Measurements from ENCODE around the gene MRPL38. TPM values are rescaled to one million over a fixed set of nuclear protein-coding genes. Genes with fewer than 3 reads are reported as not detected.

MRPL38 gene
- total RNA-seq, 1 donor from 2014 or later, result 113 TPM

DNA sequence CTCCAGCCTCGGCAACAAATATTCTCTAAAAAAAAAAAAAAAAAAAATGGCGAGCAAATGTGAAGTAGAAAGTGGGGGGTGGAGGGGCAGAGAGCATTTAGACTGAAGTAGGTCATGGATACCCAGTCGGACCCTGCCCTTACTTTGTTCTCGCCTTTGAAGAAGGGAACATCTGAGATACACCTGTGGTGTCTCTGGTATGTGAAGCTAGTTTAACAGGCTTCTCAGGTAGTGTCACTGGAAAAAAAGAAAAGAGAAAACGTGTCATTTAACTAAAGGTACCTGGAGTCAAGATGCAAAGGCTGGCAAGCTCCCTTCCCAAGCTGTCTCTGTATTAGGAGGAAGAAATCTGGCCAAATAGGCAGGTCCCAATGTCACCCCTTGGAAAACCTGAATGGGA is 28.2 kb upstream of the MRPL38 start:
- Mint-ChIP-seq H3K9me3 (no peaks in the 10 kb centered on the region), H3K27me3 (no peaks in the 10 kb centered on the region), H3K4me1 (ENCODE audit: unreplicated experiment) (no peaks in the 10 kb centered on the region), H3K4me3 (peak overlapping the region; percentile 74), H3K36me3 (no peaks in the 10 kb centered on the region), H3K27ac (peak overlapping the region; percentile 89)
- TF ChIP-seq, protein P1, sequence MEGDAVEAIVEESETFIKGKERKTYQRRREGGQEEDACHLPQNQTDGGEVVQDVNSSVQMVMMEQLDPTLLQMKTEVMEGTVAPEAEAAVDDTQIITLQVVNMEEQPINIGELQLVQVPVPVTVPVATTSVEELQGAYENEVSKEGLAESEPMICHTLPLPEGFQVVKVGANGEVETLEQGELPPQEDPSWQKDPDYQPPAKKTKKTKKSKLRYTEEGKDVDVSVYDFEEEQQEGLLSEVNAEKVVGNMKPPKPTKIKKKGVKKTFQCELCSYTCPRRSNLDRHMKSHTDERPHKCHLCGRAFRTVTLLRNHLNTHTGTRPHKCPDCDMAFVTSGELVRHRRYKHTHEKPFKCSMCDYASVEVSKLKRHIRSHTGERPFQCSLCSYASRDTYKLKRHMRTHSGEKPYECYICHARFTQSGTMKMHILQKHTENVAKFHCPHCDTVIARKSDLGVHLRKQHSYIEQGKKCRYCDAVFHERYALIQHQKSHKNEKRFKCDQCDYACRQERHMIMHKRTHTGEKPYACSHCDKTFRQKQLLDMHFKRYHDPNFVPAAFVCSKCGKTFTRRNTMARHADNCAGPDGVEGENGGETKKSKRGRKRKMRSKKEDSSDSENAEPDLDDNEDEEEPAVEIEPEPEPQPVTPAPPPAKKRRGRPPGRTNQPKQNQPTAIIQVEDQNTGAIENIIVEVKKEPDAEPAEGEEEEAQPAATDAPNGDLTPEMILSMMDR (conservative IDR thresholded peaks at IDR 0.05), result no peak
- no peak for DNase-seq (ENCODE audit: extremely low spot score, unreplicated experiment)

DNA sequence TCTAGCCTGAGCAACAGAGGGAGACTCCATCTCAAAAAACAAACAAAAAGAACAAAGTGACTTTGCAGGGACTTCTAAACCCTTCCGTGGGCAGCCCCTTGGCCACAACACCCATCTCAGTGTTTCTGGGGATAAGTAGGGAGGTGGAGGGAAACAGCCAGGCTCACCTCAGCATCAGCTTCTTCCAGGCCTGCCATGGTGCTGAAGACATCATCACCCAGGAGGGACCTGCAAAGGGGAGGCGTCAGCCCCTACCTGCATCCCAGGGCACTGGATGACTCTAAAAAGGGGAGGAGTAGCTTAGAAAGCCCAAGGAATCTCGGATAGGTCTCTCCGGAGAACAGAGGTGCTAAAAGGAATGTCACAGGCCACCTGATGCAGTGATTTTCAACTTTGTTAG is 26.4 kb upstream of the MRPL38 start:
- H3K4me3 Mint-ChIP-seq, result no peak overlapping the region
- no peak overlapping the region for H3K27ac Mint-ChIP-seq
- no peak for DNase-seq (ENCODE audit: extremely low spot score, unreplicated experiment)
- TF ChIP-seq, protein P1 (conservative IDR thresholded peaks at IDR 0.05), result no peak
- no peaks in the 10 kb centered on the region for H3K36me3 Mint-ChIP-seq
- no peaks in the 10 kb centered on the region for H3K9me3 Mint-ChIP-seq
- no peaks in the 10 kb centered on the region for H3K27me3 Mint-ChIP-seq
- H3K4me1 Mint-ChIP-seq (ENCODE audit: unreplicated experiment), result no peaks in the 10 kb centered on the region

DNA sequence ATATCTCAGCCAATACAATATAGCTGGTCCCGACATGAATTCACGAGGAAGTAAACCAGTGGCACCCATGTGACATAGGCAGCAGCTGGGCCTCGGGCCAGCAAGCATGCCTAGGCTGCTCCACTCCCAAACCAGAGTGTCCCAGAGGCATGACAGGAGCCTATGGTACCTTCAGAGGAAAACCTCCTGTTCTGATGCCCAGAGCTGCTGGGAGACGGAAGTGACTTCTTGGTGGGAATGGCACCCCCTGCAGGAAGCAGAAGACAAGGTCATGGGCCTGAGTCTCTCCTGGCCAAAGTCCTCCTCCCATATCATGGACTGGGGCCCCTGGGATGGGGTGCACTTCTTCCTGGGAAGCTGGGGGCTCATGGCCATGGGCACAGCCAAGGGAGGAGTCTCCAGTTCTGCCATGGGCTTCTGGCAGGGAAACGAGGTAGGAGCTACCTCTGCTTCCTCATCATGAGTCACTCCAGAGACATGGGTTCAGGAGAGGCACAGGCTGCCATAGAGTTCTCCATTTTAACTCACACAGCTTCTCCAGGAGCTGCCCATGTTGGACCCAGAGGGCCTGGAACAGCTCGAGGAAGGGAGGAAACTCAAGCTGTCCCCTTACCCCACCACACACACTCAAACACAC is 22.7 kb upstream of the MRPL38 start:
- H3K27ac Mint-ChIP-seq, result no peak overlapping the region
- H3K4me1 Mint-ChIP-seq (ENCODE audit: unreplicated experiment), result no peaks in the 10 kb centered on the region
- TF ChIP-seq, protein P1 (conservative IDR thresholded peaks at IDR 0.05), result peak; percentile 61
- H3K36me3 Mint-ChIP-seq, result no peaks in the 10 kb centered on the region
- no peaks in the 10 kb centered on the region for H3K9me3 Mint-ChIP-seq
- no peaks in the 10 kb centered on the region for H3K27me3 Mint-ChIP-seq
- no peak for DNase-seq (ENCODE audit: extremely low spot score, unreplicated experiment)
- H3K4me3 Mint-ChIP-seq, result no peak overlapping the region

DNA sequence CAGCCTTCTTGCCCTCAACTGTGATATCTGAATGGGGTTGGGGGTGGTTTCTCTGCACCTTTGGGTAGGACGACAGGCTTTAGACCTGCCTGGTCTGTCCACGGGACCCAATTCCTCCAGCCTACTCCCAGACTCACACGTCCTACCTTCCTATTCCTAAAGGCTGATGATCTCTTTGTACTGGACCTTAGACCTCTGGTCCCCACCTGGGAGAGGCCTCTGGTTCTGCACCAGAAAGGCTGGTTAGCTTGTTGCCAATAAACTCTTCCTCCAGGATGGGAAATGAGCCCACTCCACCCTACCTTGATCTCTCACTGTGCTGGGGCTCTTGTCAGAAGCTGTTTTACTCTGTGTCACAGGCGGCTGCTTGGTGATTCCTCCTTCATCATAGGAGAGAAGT is 21.8 kb upstream of the MRPL38 start:
- no peaks in the 10 kb centered on the region for H3K9me3 Mint-ChIP-seq
- H3K4me1 Mint-ChIP-seq (ENCODE audit: unreplicated experiment), result no peaks in the 10 kb centered on the region
- TF ChIP-seq, protein P1 (conservative IDR thresholded peaks at IDR 0.05), result no peak
- no peaks in the 10 kb centered on the region for H3K27me3 Mint-ChIP-seq
- no peak for DNase-seq (ENCODE audit: extremely low spot score, unreplicated experiment)
- H3K27ac Mint-ChIP-seq, result no peak overlapping the region
- H3K36me3 Mint-ChIP-seq, result no peaks in the 10 kb centered on the region
- no peak overlapping the region for H3K4me3 Mint-ChIP-seq

DNA sequence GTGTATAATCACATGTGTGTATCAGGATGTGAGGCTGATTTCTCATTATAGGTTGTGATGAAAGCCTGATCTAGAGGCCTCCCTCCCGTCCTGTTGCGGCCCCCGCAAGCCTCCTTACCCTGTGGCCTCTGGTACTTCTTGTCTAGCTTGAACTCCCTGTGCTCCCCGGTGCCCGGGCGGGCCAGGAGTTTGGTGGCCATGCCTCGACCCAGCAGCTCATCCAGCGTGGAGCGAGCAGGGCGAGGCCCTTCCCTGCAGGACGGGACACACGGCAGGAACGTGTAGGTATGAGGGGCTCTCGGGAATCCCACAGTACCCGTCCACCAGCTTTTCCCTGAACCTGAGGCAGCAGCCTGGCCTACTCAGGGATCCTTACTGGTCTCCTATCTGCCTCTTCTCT is 21.2 kb upstream of the MRPL38 start:
- Mint-ChIP-seq H3K4me3 (no peak overlapping the region), H3K36me3 (no peaks in the 10 kb centered on the region), H3K27ac (no peak overlapping the region), H3K9me3 (no peaks in the 10 kb centered on the region), H3K27me3 (no peaks in the 10 kb centered on the region), H3K4me1 (ENCODE audit: unreplicated experiment) (no peaks in the 10 kb centered on the region)
- DNase-seq (ENCODE audit: extremely low spot score, unreplicated experiment), result no peak
- TF ChIP-seq, protein P1 (conservative IDR thresholded peaks at IDR 0.05), result no peak

DNA sequence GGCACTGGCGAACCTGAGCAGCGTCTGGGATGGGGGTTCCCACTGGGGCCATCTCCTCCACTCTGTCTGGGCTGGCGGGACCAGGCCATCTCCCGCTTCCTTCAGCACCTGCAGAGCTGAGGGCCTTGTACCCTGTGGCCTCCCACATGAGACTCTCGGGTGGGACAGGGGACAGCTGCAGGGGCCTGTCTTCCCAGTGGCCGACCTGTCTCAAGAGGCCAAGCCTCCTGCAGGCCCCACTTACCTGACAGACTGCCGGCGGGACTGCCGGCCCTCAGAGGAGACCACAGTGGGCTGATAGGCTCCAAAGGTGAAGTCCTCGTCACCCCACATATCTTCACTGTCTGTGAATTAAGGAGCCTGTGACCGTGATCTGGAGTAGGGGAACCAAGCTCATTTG is 20.4 kb upstream of the MRPL38 start:
- H3K4me1 Mint-ChIP-seq (ENCODE audit: unreplicated experiment), result no peaks in the 10 kb centered on the region
- H3K9me3 Mint-ChIP-seq, result no peaks in the 10 kb centered on the region
- H3K36me3 Mint-ChIP-seq, result no peaks in the 10 kb centered on the region
- TF ChIP-seq, protein P1 (conservative IDR thresholded peaks at IDR 0.05), result no peak
- no peak overlapping the region for H3K4me3 Mint-ChIP-seq
- H3K27ac Mint-ChIP-seq, result no peak overlapping the region
- no peaks in the 10 kb centered on the region for H3K27me3 Mint-ChIP-seq
- no peak for DNase-seq (ENCODE audit: extremely low spot score, unreplicated experiment)

All from type B pancreatic cell (in vitro differentiated cells).